Adipocyte (in vitro differentiated cells): ENCODE data around the gene AQP1.

Source experiments
- DNase-seq: peaks from one replicate; pipeline ENCODE4 v3.0.0-alpha.2; 2015; ENCODE audit warnings: low read depth
- H3K27me3 ChIP-seq: replicated peaks from 2 replicates; pipeline ENCODE4 v1.7.0; 2013; ENCODE audit warnings: mild to moderate bottlenecking, low read length, moderate library complexity; ENCODE audit not compliant: control insufficient read depth, insufficient read depth
- H3K36me3 ChIP-seq: 2 replicates; pipeline ENCODE4 v1.7.0; 2013; ENCODE audit warnings: low read length, mild to moderate bottlenecking, moderate library complexity; ENCODE audit not compliant: control insufficient read depth, insufficient read depth, severe bottlenecking
- H3K4me1 ChIP-seq: 2 replicates; pipeline ENCODE4 v1.7.0; 2013; ENCODE audit warnings: mild to moderate bottlenecking, low read length, moderate library complexity; ENCODE audit not compliant: control insufficient read depth, insufficient read depth
- H3K4me3 ChIP-seq: 2 replicates; pipeline ENCODE4 v1.7.0; 2013; ENCODE audit warnings: mild to moderate bottlenecking, low read length, moderate library complexity
- H3K9ac ChIP-seq: 2 replicates; pipeline ENCODE4 v1.7.0; 2013; ENCODE audit warnings: mild to moderate bottlenecking, low read length, moderate library complexity
- H3K9me3 ChIP-seq: 2 replicates; pipeline ENCODE4 v1.7.0; 2013; ENCODE audit warnings: mild to moderate bottlenecking, low read length, moderate library complexity; ENCODE audit not compliant: control insufficient read depth

AQP1 gene

GRCh38 chr7:30932562-30932961 lies 20.9 kb downstream of the AQP1 start:
- no peak for DNase-seq
- no peaks in the 10 kb centered on the region for H3K27me3 ChIP-seq
- no peak overlapping the region for H3K9ac ChIP-seq
- H3K9me3 ChIP-seq: no peaks in the 10 kb centered on the region
- H3K36me3 ChIP-seq: no peaks in the 10 kb centered on the region
- H3K4me3 ChIP-seq: no peak overlapping the region
- H3K4me1 ChIP-seq: peaks cover 3% of the 10 kb centered on the region

GRCh38 chr7:30933124-30933974 lies 21.7 kb downstream of the AQP1 start:
- DNase-seq: no peak
- peaks cover 3% of the 10 kb centered on the region for H3K4me1 ChIP-seq
- no peak overlapping the region for H3K9ac ChIP-seq
- H3K4me3 ChIP-seq: no peak overlapping the region
- no peaks in the 10 kb centered on the region for H3K27me3 ChIP-seq
- no peaks in the 10 kb centered on the region for H3K9me3 ChIP-seq
- H3K36me3 ChIP-seq: no peaks in the 10 kb centered on the region

GRCh38 chr7:30934225-30934624 lies 22.6 kb downstream of the AQP1 start:
- Histone ChIP-seq H3K4me1 (peaks cover 3% of the 10 kb centered on the region), H3K36me3 (no peaks in the 10 kb centered on the region), H3K27me3 (no peaks in the 10 kb centered on the region), H3K4me3 (no peak overlapping the region), H3K9ac (no peak overlapping the region), H3K9me3 (no peaks in the 10 kb centered on the region)
- DNase-seq: no peak

GRCh38 chr7:30934732-30935568 lies 23.3 kb downstream of the AQP1 start:
- peaks cover 7% of the 10 kb centered on the region for H3K27me3 ChIP-seq
- no peak overlapping the region for H3K4me3 ChIP-seq
- no peak for DNase-seq
- H3K9me3 ChIP-seq: no peaks in the 10 kb centered on the region
- H3K9ac ChIP-seq: no peak overlapping the region
- H3K36me3 ChIP-seq: no peaks in the 10 kb centered on the region
- H3K4me1 ChIP-seq: peaks cover 3% of the 10 kb centered on the region

GRCh38 chr7:30935569-30935877 lies 23.9 kb downstream of the AQP1 start:
- no peak for DNase-seq
- Histone ChIP-seq H3K9ac (no peak overlapping the region), H3K9me3 (no peaks in the 10 kb centered on the region)

GRCh38 chr7:30936650-30937245 lies 25.1 kb downstream of the AQP1 start:
- Histone ChIP-seq H3K36me3 (no peaks in the 10 kb centered on the region), H3K27me3 (peaks cover 22% of the 10 kb centered on the region), H3K4me3 (no peak overlapping the region), H3K4me1 (no peaks in the 10 kb centered on the region), H3K9ac (no peak overlapping the region), H3K9me3 (no peaks in the 10 kb centered on the region)
- DNase-seq: no peak

More at GRCh38 chr7:30935569-30935877, 23.9 kb downstream of the AQP1 start:
- Histone ChIP-seq H3K36me3 (no peaks in the 10 kb centered on the region), H3K4me3 (no peak overlapping the region), H3K27me3 (peaks cover 11% of the 10 kb centered on the region), H3K4me1 (peaks cover 3% of the 10 kb centered on the region)

GRCh38 chr7:30937416-30937815 lies 25.8 kb downstream of the AQP1 start:
- Histone ChIP-seq H3K9me3 (no peaks in the 10 kb centered on the region), H3K27me3 (peaks cover 28% of the 10 kb centered on the region), H3K9ac (no peak overlapping the region), H3K4me1 (no peaks in the 10 kb centered on the region), H3K4me3 (no peak overlapping the region), H3K36me3 (no peaks in the 10 kb centered on the region)
- DNase-seq: no peak

- H3K36me3 ChIP-seq: no peaks in the 10 kb centered on the region
- H3K9me3 ChIP-seq: peaks cover 8% of the 10 kb centered on the region
- H3K4me1 ChIP-seq: no peaks in the 10 kb centered on the region
- peak overlapping the region; percentile 48 for H3K9ac ChIP-seq
- H3K4me3 ChIP-seq: peak overlapping the region; percentile 67
- DNase-seq: peak; percentile 78
- H3K27me3 ChIP-seq: peaks cover 30% of the 10 kb centered on the region
Observed at GRCh38 chr7:30938435-30939316, 27.0 kb downstream of the AQP1 start.

GRCh38 chr7:30941582-30942323 lies 30.1 kb downstream of the AQP1 start:
- no peaks in the 10 kb centered on the region for H3K36me3 ChIP-seq
- H3K4me3 ChIP-seq: no peak overlapping the region
- no peak overlapping the region for H3K9ac ChIP-seq
- peaks cover 30% of the 10 kb centered on the region for H3K9me3 ChIP-seq
- H3K4me1 ChIP-seq: no peaks in the 10 kb centered on the region
- no peak for DNase-seq
- H3K27me3 ChIP-seq: peaks cover 30% of the 10 kb centered on the region

GRCh38 chr7:30950197-30950596 lies 38.5 kb downstream of the AQP1 start:
- Histone ChIP-seq H3K9ac (no peak overlapping the region), H3K4me3 (no peak overlapping the region), H3K9me3 (peaks cover 30% of the 10 kb centered on the region), H3K4me1 (no peaks in the 10 kb centered on the region), H3K27me3 (peaks cover 13% of the 10 kb centered on the region), H3K36me3 (no peaks in the 10 kb centered on the region)
- DNase-seq: no peak
